ENCODE measurements around the gene GLMN. TPM values are rescaled to one million over a fixed set of nuclear protein-coding genes. Genes with fewer than 3 reads are reported as not detected.

Gene GLMN
- total and polyA plus RNA-seq, 2 of the 13 experiments (the other 11 are each of a cell fraction or from before 2014, with no cell fraction given): 5.9 to 18.4 TPM

GRCh38 chr1:92298573-92299476 is at the start of gene GLMN, which contains the start of gene RPAP2 (continued):
- TF ChIP-seq ZNF792 (CRISPR knock-in tag; IDR thresholded peaks at IDR 0.05) (no peak; the same call in 1 of the 2 replicates), MED8 (CRISPR knock-in tag; IDR thresholded peaks at IDR 0.05; ENCODE audit: insufficient replicate concordance) (peak; percentile 70), ZNF512B (CRISPR knock-in tag; IDR thresholded peaks at IDR 0.05; ENCODE audit: borderline replicate concordance) (no peak), SP2 (CRISPR knock-in tag; IDR thresholded peaks at IDR 0.05) (no peak), ATF2 (CRISPR knock-in tag; IDR thresholded peaks at IDR 0.05) (peak; percentile 56; the same call in 1 of the 2 replicates), ZBTB38 (CRISPR knock-in tag; IDR thresholded peaks at IDR 0.05) (peak; percentile 51; the same call in 1 of the 2 replicates), NR2F1 (CRISPR knock-in tag; IDR thresholded peaks at IDR 0.05) (no peak), AGO2 (optimal IDR thresholded peaks at IDR 0.05; ENCODE audit: low read depth, low read length) (no peak), ZBTB33 (CRISPR knock-in tag; IDR thresholded peaks at IDR 0.05) (no peak), KLF15 (CRISPR knock-in tag; IDR thresholded peaks at IDR 0.05; ENCODE audit: borderline replicate concordance) (0 out of 2 replicates have a peak, but pooled peaks have one; percentile 21), ZNF616 (CRISPR knock-in tag; IDR thresholded peaks at IDR 0.05; ENCODE audit: low read depth) (no peak), MZF1 (CRISPR knock-in tag; IDR thresholded peaks at IDR 0.05; ENCODE audit: borderline replicate concordance) (no peak; the same call in 1 of the 2 replicates), NCOA2 (CRISPR knock-in tag; IDR thresholded peaks at IDR 0.05) (peak; percentile 25; the same call in 1 of the 2 replicates)
- TF ChIP-seq, protein P1, sequence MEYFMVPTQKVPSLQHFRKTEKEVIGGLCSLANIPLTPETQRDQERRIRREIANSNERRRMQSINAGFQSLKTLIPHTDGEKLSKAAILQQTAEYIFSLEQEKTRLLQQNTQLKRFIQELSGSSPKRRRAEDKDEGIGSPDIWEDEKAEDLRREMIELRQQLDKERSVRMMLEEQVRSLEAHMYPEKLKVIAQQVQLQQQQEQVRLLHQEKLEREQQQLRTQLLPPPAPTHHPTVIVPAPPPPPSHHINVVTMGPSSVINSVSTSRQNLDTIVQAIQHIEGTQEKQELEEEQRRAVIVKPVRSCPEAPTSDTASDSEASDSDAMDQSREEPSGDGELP (IDR thresholded peaks at IDR 0.05; ENCODE audit: borderline replicate concordance, low read depth): no peak
- TF ChIP-seq, protein P2, sequence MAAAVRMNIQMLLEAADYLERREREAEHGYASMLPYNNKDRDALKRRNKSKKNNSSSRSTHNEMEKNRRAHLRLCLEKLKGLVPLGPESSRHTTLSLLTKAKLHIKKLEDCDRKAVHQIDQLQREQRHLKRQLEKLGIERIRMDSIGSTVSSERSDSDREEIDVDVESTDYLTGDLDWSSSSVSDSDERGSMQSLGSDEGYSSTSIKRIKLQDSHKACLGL (CRISPR knock-in tag; IDR thresholded peaks at IDR 0.05): peak; percentile 89
- TF ChIP-seq, protein P3, sequence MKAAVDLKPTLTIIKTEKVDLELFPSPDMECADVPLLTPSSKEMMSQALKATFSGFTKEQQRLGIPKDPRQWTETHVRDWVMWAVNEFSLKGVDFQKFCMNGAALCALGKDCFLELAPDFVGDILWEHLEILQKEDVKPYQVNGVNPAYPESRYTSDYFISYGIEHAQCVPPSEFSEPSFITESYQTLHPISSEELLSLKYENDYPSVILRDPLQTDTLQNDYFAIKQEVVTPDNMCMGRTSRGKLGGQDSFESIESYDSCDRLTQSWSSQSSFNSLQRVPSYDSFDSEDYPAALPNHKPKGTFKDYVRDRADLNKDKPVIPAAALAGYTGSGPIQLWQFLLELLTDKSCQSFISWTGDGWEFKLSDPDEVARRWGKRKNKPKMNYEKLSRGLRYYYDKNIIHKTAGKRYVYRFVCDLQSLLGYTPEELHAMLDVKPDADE (CRISPR knock-in tag; IDR thresholded peaks at IDR 0.05): peak; percentile 58; the same call in 1 of the 2 replicates
- TF ChIP-seq, protein P4, sequence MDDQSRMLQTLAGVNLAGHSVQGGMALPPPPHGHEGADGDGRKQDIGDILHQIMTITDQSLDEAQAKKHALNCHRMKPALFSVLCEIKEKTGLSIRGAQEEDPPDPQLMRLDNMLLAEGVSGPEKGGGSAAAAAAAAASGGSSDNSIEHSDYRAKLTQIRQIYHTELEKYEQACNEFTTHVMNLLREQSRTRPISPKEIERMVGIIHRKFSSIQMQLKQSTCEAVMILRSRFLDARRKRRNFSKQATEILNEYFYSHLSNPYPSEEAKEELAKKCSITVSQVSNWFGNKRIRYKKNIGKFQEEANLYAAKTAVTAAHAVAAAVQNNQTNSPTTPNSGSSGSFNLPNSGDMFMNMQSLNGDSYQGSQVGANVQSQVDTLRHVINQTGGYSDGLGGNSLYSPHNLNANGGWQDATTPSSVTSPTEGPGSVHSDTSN (CRISPR knock-in tag; IDR thresholded peaks at IDR 0.05; ENCODE audit: borderline replicate concordance): no peak
